Cardiac fibroblast (primary cell): ENCODE data around the gene KCNJ10.

ENCODE experiments used
- DNase-seq, 2 donors: peaks; one replicate each; pipeline versions ENCODE4 v3.0.0 to v3.0.0-alpha.2; 2010; ENCODE audit warnings: low read depth in 2 of 2
- H3K4me3 ChIP-seq, 2 donors: replicated peaks in 1 of 2; 1 replicate in 1 of 2; 2 replicates in 1 of 2; pipeline ENCODE4 v1.5.1; 2011; ENCODE audit warnings: low read depth in 2 of 2, low read length in 2 of 2, mild to moderate bottlenecking in 2 of 2, moderate library complexity in 1 of 2
- CTCF ChIP-seq: IDR thresholded peaks from one replicate; pipeline ENCODE4 v1.5.1; 2011; ENCODE audit warnings: low read depth, mild to moderate bottlenecking, low read length, inconsistent platforms

Gene KCNJ10

GRCh38 chr1:160105155-160105554, 35.2 kb upstream of the KCNJ10 start:
- H3K4me3 ChIP-seq, result no peak overlapping the region
- TF ChIP-seq CTCF, result no peak
- no peak for DNase-seq

GRCh38 chr1:160104486-160104885, 34.5 kb upstream of the KCNJ10 start:
- no peak for DNase-seq
- no peak for TF ChIP-seq CTCF
- H3K4me3 ChIP-seq, result no peak overlapping the region

- DNase-seq, result no peak
- H3K4me3 ChIP-seq, result no peak overlapping the region
- no peak for TF ChIP-seq CTCF
These were observed 33.9 kb upstream of the KCNJ10 start for GRCh38 chr1:160103658-160104408.

- H3K4me3 ChIP-seq, result no peak overlapping the region
- DNase-seq, result no peak
- no peak for TF ChIP-seq CTCF
These were observed 32.0 kb upstream of the KCNJ10 start for GRCh38 chr1:160101717-160102522.

GRCh38 chr1:160101037-160101716, 31.2 kb upstream of the KCNJ10 start:
- TF ChIP-seq CTCF, result peak; percentile 93
- H3K4me3 ChIP-seq, result no peak overlapping the region
- DNase-seq, result peak; percentile 72 to 73

- DNase-seq, result no peak
- H3K4me3 ChIP-seq, result no peak overlapping the region
- no peak for TF ChIP-seq CTCF
These were observed 29.9 kb upstream of the KCNJ10 start for GRCh38 chr1:160099716-160100375.
